ENCODE results near the gene PTPN11. TPM values are rescaled to one million over a fixed set of nuclear protein-coding genes. Genes with fewer than 3 reads are reported as not detected.

PTPN11 gene
- total and polyA plus RNA-seq, 2 of the 13 experiments (the other 11 are each of a cell fraction or from before 2014, with no cell fraction given) = 30.0 to 63.5 TPM

GRCh38 chr12:112536367-112536730 is 117.6 kb downstream of the PTPN11 start:
- POLR2A ChIA-PET = no interaction called here

More at GRCh38 chr12:112536367-112536730, 117.6 kb downstream of the PTPN11 start:
- WGBS (ENCODE audit: low lambda C conversion rate) = 17% methylated on average over 6 of the region's 6 CpGs
- ATAC-seq (no peak), DNase-seq (ENCODE audit: low spot score) (no peak), FAIRE-seq (no peak)
- Histone ChIP-seq H3K36me3 (replicated peaks in 1 of 2; ENCODE audit: control insufficient read depth in 1 of 2, insufficient read depth in 2 of 2, low read length in 2 of 2) (no peaks in the 10 kb centered on the region), H2AFZ (ENCODE audit: low read length) (no peak overlapping the region), H3K4me1 (ENCODE audit: insufficient read depth, low read length) (peaks cover 6% of the 10 kb centered on the region; the same call in 1 of the 2 replicates), H3K9ac (ENCODE audit: insufficient read depth, low read depth, low read length) (no peak overlapping the region), H3K27me3 (ENCODE audit: control insufficient read depth in 1 of 2, insufficient read depth in 2 of 2, low read length in 2 of 2) (peaks cover 0 to 11% of the 10 kb centered on the region in 2 experiments; a peak in 2 of 5 replicates), H3K79me2 (ENCODE audit: insufficient read depth, low read length) (no peaks in the 10 kb centered on the region), H4K20me1 (ENCODE audit: insufficient read depth, low read length) (no peaks in the 10 kb centered on the region), H3K4me3 (replicated peaks in 1 of 3; ENCODE audit: insufficient read depth in 1 of 3, low read depth in 2 of 3, low read length in 3 of 3) (no peak overlapping the region), H3K4me2 (ENCODE audit: low read depth, low read length) (no peak overlapping the region), H3K9me3 (ENCODE audit: low read length) (no peaks in the 10 kb centered on the region), H3K27ac (ENCODE audit: extremely low read length, insufficient read depth, low read length) (no peak overlapping the region)
- in situ Hi-C loops (cut with HindIII; ENCODE audit: extremely low pct_ligation_motif_present, low pct_unique_long_range_greater_than_20kb) (no loop called here), intact Hi-C loops (cut with micrococcal nuclease; ENCODE audit: unreplicated experiment) (no loop called here)
- no TSS peak for BruUV-seq (replicated peaks)
- CTCF ChIA-PET (ENCODE audit: low intra/inter-chr PET ratio, low total read pairs) = no interaction called here
- no peak for TF ChIP-seq ZNF609 (CRISPR knock-in tag; IDR thresholded peaks at IDR 0.05; ENCODE audit: borderline replicate concordance)
- no peak for TF ChIP-seq ZSCAN21 (CRISPR knock-in tag; IDR thresholded peaks at IDR 0.05; ENCODE audit: borderline replicate concordance)
- no peak for TF ChIP-seq AHR (CRISPR knock-in tag; IDR thresholded peaks at IDR 0.05)
- TF ChIP-seq SRY (CRISPR knock-in tag; IDR thresholded peaks at IDR 0.05) = no peak
- TF ChIP-seq MED13 (CRISPR knock-in tag; IDR thresholded peaks at IDR 0.05) = no peak
